OCI-LY1 (cell line): ENCODE data around the gene DOCK4.

Source experiments
- H2AFZ ChIP-seq: fragments of 200-600 bp; sonication (generic), shearing (Covaris generic); 2 replicates; pipeline ENCODE4 v1.6.0; 2014; ENCODE audit warnings: antibody characterized with exemption, mild to moderate bottlenecking, low read length
- H3F3A ChIP-seq: fragments of 200-600 bp; sonication (generic), shearing (Covaris generic); 2 replicates; pipeline ENCODE4 v1.6.0; 2014; ENCODE audit warnings: mild to moderate bottlenecking, antibody characterized with exemption, low read length, moderate library complexity; ENCODE audit not compliant: insufficient read depth
- H3K27ac ChIP-seq: fragments of 200-600 bp; sonication (generic); 2 replicates; pipeline ENCODE4 v1.5.1; 2014; ENCODE audit warnings: low read length, mixed run types, mild to moderate bottlenecking, low read depth; ENCODE audit not compliant: poor library complexity, severe bottlenecking
- H3K27me3 ChIP-seq: fragments of 200-600 bp; sonication (generic); 2 replicates; pipeline ENCODE4 v1.6.0; 2014; ENCODE audit warnings: antibody characterized with exemption, mild to moderate bottlenecking, low read length, moderate library complexity; ENCODE audit not compliant: insufficient read depth
- H3K36me3 ChIP-seq: fragments of 200-600 bp; sonication (generic); 2 replicates; pipeline ENCODE4 v1.6.1; 2014; ENCODE audit warnings: mild to moderate bottlenecking, antibody characterized with exemption, low read length, moderate library complexity, mixed read lengths; ENCODE audit not compliant: insufficient read depth
- H3K4me1 ChIP-seq: fragments of 200-600 bp; sonication (generic); 2 replicates; pipeline ENCODE4 v1.5.1; 2014; ENCODE audit warnings: mild to moderate bottlenecking, low read length, moderate library complexity; ENCODE audit not compliant: insufficient read depth, severe bottlenecking
- H3K4me2 ChIP-seq: fragments of 200-600 bp; sonication (generic), shearing (Covaris generic); 2 replicates; pipeline ENCODE4 v1.6.1; 2014; ENCODE audit warnings: low read length
- H3K4me3 ChIP-seq: fragments of 200-600 bp; sonication (generic); 2 replicates; pipeline ENCODE4 v1.5.1; 2014; ENCODE audit warnings: low read length, low read depth, mild to moderate bottlenecking, mixed read lengths; ENCODE audit not compliant: poor library complexity, severe bottlenecking
- H3K79me2 ChIP-seq: fragments of 200-600 bp; shearing (Covaris generic); 2 replicates; pipeline ENCODE4 v1.6.1; 2016; ENCODE audit warnings: mixed run types, low read length, mixed read lengths; ENCODE audit not compliant: insufficient read depth
- H3K9ac ChIP-seq: fragments of 200-600 bp; sonication (generic), shearing (Covaris generic); 2 replicates; pipeline ENCODE4 v1.6.1; 2014; ENCODE audit warnings: mild to moderate bottlenecking, low read length, mixed read lengths
- H3K9me2 ChIP-seq: fragments of 200-600 bp; sonication (generic), shearing (Covaris generic); 2 replicates; pipeline ENCODE4 v1.6.1; 2014; ENCODE audit warnings: low read depth, mild to moderate bottlenecking, low read length, mixed read lengths
- H3K9me3 ChIP-seq: fragments of 200-600 bp; shearing (Covaris generic); 2 replicates; pipeline ENCODE4 v1.6.1; 2014; ENCODE audit warnings: low read length, mixed read lengths
- H4K20me1 ChIP-seq: fragments of 200-600 bp; sonication (generic), shearing (Covaris generic); 2 replicates; pipeline ENCODE4 v1.6.0; 2016; ENCODE audit warnings: mild to moderate bottlenecking, low read length; ENCODE audit not compliant: insufficient read depth
- CTCF ChIP-seq: fragments of 200-600 bp; sonication (generic), shearing (Covaris generic); IDR thresholded peaks from 2 replicates; pipeline ENCODE4 v1.5.1; 2017; ENCODE audit warnings: mild to moderate bottlenecking, antibody characterized with exemption, low read length, moderate library complexity, mixed read lengths
- EZH2 ChIP-seq: fragments of 200-600 bp; sonication (generic), shearing (Covaris generic); IDR thresholded peaks from 2 replicates; pipeline ENCODE4 v1.8.0; 2017; ENCODE audit warnings: borderline replicate concordance, mixed run types, mild to moderate bottlenecking, antibody characterized with exemption, low read length, moderate library complexity, mixed read lengths

DOCK4 gene

GRCh38 chr7:112081778-112082177, 124.4 kb downstream of the DOCK4 start:
- H3K79me2 ChIP-seq = no peaks in the 10 kb centered on the region
- H4K20me1 ChIP-seq = no peaks in the 10 kb centered on the region
- TF ChIP-seq CTCF (no peak), EZH2 (no peak)
- H3F3A ChIP-seq = no peaks in the 10 kb centered on the region
- H2AFZ ChIP-seq = no peak overlapping the region
- no peak overlapping the region for H3K4me3 ChIP-seq
- no peak overlapping the region for H3K27ac ChIP-seq
- H3K9me3 ChIP-seq = no peaks in the 10 kb centered on the region
- H3K9me2 ChIP-seq = no peaks in the 10 kb centered on the region
- H3K36me3 ChIP-seq = no peaks in the 10 kb centered on the region
- peaks cover 11% of the 10 kb centered on the region for H3K4me1 ChIP-seq
- no peaks in the 10 kb centered on the region for H3K27me3 ChIP-seq
- no peak overlapping the region for H3K4me2 ChIP-seq
- no peak overlapping the region for H3K9ac ChIP-seq

- H3K27ac ChIP-seq = no peak overlapping the region
- H3K4me1 ChIP-seq = peaks cover 11% of the 10 kb centered on the region
- no peaks in the 10 kb centered on the region for H3K9me2 ChIP-seq
- H3K9ac ChIP-seq = no peak overlapping the region
- no peaks in the 10 kb centered on the region for H3F3A ChIP-seq
- no peak overlapping the region for H3K4me3 ChIP-seq
- no peaks in the 10 kb centered on the region for H3K36me3 ChIP-seq
- no peak overlapping the region for H3K4me2 ChIP-seq
- H3K79me2 ChIP-seq = no peaks in the 10 kb centered on the region
- H2AFZ ChIP-seq = no peak overlapping the region
- H4K20me1 ChIP-seq = no peaks in the 10 kb centered on the region
- TF ChIP-seq EZH2 (no peak), CTCF (no peak)
- H3K9me3 ChIP-seq = no peaks in the 10 kb centered on the region
- H3K27me3 ChIP-seq = no peaks in the 10 kb centered on the region
These were observed 125.2 kb downstream of the DOCK4 start for GRCh38 chr7:112080978-112081377.

- Histone ChIP-seq H2AFZ (no peak overlapping the region), H3K4me3 (no peak overlapping the region), H3K27ac (no peak overlapping the region), H3K79me2 (no peaks in the 10 kb centered on the region), H3K9me3 (no peaks in the 10 kb centered on the region), H3F3A (no peaks in the 10 kb centered on the region), H3K9ac (no peak overlapping the region), H3K27me3 (no peaks in the 10 kb centered on the region), H3K36me3 (no peaks in the 10 kb centered on the region), H3K9me2 (no peaks in the 10 kb centered on the region), H3K4me2 (no peak overlapping the region; the same call in 1 of the 2 replicates), H4K20me1 (no peaks in the 10 kb centered on the region), H3K4me1 (peaks cover 11% of the 10 kb centered on the region)
- no peak for TF ChIP-seq CTCF
These were observed 125.8 kb downstream of the DOCK4 start for GRCh38 chr7:112080441-112080840.
